Panc1 (cell line): Measurements from ENCODE around the gene MBD5.

Source experiments
- TCF7L2 ChIP-seq: IDR thresholded peaks from 2 replicates; pipeline ENCODE4 v1.6.1; 2011; ENCODE audit warnings: mild to moderate bottlenecking, low read depth, low read length, inconsistent platforms
- TF ChIP-seq, protein P1 (sequence below): fragments of 450-650 bp; IDR thresholded peaks from 2 replicates; pipeline ENCODE4 v1.5.1; 2017; ENCODE audit warnings: mild to moderate bottlenecking
- TF ChIP-seq, protein P2 (sequence below), 2 experiments: IDR thresholded peaks; 2 replicates each; pipeline ENCODE4 v1.6.1; 2011 to 2012; ENCODE audit warnings: low read depth in 2 of 2, control low read depth in 1 of 2, low read length in 1 of 2, mild to moderate bottlenecking in 1 of 2, moderate library complexity in 1 of 2; ENCODE audit not compliant: insufficient read depth in 1 of 2

DNA sequence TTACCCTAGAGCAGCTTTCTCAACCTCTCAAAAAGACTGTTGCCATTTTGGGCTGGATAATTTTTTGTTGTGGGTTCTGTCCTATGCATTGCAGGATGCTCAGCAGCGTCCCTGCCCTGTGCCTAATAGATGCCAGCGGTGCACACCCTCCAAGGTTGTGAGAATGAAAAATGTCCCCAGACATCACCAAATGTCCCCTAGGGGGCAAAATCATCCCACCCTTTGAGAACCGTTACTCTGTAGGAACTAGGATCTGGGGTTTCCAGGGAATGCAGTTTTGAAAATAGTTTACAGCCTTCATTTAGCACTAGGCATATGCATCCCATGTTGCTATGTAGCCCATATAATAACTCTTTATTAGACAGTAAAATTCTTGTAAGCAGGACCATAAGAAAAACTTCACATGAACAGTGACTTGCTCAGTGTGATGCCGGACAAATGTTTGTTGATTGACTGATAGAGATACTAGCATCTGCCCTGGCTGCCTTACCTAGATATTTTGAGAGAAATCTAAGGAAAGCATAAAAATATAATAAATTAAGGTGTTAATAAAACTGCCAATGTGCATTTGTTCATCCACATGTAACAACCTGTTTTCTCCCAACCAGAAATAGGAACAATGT is 544.5 kb downstream of the MBD5 start:
- TF ChIP-seq, protein P1, sequence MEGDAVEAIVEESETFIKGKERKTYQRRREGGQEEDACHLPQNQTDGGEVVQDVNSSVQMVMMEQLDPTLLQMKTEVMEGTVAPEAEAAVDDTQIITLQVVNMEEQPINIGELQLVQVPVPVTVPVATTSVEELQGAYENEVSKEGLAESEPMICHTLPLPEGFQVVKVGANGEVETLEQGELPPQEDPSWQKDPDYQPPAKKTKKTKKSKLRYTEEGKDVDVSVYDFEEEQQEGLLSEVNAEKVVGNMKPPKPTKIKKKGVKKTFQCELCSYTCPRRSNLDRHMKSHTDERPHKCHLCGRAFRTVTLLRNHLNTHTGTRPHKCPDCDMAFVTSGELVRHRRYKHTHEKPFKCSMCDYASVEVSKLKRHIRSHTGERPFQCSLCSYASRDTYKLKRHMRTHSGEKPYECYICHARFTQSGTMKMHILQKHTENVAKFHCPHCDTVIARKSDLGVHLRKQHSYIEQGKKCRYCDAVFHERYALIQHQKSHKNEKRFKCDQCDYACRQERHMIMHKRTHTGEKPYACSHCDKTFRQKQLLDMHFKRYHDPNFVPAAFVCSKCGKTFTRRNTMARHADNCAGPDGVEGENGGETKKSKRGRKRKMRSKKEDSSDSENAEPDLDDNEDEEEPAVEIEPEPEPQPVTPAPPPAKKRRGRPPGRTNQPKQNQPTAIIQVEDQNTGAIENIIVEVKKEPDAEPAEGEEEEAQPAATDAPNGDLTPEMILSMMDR, result peak; percentile 34
- TF ChIP-seq, protein P2, sequence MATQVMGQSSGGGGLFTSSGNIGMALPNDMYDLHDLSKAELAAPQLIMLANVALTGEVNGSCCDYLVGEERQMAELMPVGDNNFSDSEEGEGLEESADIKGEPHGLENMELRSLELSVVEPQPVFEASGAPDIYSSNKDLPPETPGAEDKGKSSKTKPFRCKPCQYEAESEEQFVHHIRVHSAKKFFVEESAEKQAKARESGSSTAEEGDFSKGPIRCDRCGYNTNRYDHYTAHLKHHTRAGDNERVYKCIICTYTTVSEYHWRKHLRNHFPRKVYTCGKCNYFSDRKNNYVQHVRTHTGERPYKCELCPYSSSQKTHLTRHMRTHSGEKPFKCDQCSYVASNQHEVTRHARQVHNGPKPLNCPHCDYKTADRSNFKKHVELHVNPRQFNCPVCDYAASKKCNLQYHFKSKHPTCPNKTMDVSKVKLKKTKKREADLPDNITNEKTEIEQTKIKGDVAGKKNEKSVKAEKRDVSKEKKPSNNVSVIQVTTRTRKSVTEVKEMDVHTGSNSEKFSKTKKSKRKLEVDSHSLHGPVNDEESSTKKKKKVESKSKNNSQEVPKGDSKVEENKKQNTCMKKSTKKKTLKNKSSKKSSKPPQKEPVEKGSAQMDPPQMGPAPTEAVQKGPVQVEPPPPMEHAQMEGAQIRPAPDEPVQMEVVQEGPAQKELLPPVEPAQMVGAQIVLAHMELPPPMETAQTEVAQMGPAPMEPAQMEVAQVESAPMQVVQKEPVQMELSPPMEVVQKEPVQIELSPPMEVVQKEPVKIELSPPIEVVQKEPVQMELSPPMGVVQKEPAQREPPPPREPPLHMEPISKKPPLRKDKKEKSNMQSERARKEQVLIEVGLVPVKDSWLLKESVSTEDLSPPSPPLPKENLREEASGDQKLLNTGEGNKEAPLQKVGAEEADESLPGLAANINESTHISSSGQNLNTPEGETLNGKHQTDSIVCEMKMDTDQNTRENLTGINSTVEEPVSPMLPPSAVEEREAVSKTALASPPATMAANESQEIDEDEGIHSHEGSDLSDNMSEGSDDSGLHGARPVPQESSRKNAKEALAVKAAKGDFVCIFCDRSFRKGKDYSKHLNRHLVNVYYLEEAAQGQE (IDR thresholded peaks at IDR 0.05; ENCODE audit: insufficient read depth in 1 of 2, low read depth in 2 of 2, low read length in 1 of 2), result no peak
- TF ChIP-seq TCF7L2, result no peak
